GM12801 (cell line): ENCODE data around the gene AMN.

Experiments
- TF ChIP-seq, protein P1 (sequence below): IDR thresholded peaks from one replicate; pipeline ENCODE4 v1.5.1; 2011; ENCODE audit warnings: control low read depth; ENCODE audit not compliant: insufficient read length; ENCODE audit errors: extremely low read depth

AMN gene

DNA sequence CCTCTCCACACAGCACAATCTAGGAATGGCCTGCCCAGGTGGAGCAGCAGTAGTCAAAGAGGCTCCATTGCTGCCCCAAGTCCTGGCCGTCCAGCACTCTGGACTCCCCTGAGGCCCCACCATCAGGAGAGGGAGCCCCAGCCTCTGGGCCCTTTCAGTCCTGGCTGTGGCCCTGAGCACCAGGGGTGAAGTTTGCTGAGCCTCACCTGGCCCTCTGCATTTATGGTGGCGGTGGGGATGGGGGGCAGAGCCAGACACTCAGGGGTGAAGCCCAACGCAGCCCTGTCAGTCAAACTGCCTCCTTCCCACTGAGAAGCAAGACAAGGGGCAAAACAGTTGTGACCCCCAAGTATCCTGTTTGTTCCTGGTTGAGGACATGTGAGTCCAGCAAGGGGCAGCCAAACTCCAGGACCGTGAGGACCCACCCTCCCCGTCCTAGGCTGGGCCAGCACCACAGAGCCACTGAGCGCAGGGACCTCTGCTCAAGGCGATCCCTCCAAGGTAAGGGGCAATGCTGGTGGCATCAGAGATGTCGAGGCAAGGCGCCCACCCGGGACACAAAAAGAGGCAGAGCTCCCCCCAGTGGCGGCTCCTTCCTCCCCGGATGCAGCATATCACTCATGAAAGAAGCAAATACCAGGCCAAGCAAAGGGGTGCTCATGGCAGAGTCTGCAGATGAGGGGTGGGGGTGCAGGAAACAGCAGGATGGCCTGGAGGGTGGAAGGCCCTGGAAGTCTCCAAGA lies 4.8 kb upstream of the AMN start:
- TF ChIP-seq, protein P1, sequence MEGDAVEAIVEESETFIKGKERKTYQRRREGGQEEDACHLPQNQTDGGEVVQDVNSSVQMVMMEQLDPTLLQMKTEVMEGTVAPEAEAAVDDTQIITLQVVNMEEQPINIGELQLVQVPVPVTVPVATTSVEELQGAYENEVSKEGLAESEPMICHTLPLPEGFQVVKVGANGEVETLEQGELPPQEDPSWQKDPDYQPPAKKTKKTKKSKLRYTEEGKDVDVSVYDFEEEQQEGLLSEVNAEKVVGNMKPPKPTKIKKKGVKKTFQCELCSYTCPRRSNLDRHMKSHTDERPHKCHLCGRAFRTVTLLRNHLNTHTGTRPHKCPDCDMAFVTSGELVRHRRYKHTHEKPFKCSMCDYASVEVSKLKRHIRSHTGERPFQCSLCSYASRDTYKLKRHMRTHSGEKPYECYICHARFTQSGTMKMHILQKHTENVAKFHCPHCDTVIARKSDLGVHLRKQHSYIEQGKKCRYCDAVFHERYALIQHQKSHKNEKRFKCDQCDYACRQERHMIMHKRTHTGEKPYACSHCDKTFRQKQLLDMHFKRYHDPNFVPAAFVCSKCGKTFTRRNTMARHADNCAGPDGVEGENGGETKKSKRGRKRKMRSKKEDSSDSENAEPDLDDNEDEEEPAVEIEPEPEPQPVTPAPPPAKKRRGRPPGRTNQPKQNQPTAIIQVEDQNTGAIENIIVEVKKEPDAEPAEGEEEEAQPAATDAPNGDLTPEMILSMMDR, result no peak

DNA sequence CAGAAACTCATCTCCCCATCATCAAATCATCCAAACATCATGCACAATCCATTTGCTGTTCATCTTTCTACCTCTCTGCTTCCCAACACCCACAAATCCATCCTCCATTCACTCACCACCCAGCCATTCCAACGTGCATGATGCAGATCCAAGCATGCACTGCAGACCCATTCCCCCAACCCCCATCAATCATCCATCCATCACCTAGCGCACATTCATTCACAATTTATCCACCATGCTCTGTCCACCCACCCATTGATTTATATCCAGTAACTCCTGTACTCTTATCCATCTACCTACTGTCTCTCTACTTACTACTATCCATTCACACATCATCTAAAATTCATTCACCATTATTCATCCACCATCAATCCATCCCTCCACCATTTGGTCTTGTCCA lies 4.0 kb upstream of the AMN start:
- TF ChIP-seq, protein P1, result no peak

DNA sequence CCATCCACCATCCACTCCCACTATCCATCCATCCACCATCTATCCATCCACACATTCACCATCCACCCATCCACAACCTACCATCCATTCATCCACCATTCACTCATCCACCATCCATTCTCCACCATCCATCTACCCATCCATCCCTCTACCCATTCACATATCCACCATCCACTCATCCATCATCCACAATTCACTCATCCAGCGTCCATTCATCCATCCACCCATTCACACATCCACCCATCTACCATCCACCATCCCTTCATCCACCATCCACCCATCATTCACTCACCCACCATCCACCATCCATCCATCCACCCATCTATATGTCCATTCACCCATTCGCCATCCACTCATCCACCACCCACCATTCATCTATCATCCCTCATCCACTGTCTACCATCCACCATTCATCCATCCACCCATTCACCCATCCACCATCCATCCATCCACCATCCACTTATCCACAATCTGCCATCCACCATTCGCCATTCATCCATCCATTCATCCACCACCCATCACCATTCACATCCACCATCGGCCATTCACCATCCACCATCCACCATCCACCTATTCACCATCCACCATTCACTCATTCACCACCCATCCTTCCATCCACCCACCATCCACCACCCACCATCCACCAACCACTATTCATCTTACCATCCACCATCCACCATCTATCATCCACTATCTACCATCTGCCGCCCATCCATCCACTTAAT lies 2.0 kb upstream of the AMN start:
- TF ChIP-seq, protein P1, result no peak

DNA sequence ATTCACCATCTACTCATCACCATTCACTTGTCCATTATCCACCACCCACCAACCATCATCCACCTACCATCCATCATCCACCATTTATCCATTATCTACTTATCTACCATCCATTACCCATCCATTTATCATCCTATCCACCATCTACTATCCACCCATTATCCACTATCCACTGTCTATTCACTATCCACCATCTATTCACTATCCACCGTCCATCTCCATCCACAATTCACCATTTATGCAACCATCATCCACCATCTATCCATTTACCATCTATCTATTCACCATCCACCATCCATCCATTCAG lies 1.5 kb upstream of the AMN start:
- TF ChIP-seq, protein P1, result no peak

DNA sequence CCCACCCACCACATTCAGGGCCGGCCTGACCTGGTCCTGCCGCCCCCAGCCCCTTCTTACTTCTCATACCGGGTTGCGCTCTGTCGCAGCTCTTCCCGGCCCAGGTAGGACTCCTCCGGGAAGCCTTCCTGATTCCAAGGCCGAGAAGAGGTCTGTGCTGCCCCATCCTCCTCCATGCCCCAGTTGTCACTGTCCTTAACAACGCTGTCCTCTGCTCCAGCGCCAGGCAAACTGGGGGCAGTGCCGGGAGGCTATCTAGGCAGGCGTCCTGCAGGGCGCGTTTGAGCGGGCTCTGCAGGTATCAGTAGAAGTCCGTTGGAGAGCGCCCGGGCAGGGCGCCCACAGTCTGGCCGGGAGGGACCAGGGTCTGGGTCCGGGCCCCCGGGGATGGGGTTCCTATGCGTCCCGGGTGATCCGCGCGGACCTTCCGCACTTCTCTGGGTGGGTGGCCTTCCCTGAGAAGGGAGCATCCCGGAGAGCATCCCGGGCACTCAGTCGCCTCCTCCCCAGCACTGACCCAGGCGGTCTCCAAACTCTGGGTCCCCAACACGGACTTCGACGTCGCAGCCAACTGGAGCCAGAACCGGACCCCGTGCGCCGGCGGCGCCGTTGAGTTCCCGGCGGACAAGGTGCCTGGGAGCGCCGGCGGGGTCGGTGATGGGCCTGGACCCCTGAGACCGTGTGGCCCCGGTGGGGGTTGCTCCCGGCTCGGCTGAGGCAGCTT lies 900 bp downstream of the AMN start:
- TF ChIP-seq, protein P1, result no peak

DNA sequence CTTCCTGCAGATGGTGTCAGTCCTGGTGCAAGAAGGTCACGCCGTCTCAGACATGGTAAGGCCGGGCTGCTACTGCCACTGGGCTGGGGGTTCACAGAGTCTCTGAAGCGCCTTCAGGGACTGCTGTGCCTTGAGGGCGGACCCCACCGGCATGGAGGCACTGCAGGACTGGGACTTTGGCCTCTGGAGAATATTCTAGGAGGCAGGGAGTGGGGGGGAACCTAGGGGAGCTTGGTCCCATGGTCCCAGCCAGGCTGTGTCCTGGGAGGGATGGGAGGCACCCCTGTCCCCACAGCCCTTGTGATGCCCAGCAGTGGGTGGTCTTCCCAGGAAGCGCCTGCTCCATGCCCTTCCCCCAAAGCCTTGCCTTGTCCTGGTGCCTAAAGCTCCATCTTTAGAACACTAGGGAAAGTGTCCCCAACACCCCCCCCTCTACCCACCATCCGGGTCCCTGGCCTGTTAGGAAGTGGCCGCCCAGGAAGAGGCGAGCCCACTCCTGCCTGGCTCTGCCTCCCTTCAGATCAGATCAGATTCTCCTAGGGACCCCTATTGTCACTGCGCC lies 1.5 kb downstream of the AMN start:
- TF ChIP-seq, protein P1, result no peak
